PFSK-1 (cell line): ENCODE measurements around the gene ANKRD9.

Experiments used
- FOXP2 ChIP-seq: optimal IDR thresholded peaks from 2 replicates; pipeline ENCODE3; 2011; ENCODE audit warnings: borderline replicate concordance, control low read depth, inconsistent platforms; ENCODE audit not compliant: insufficient read depth; ENCODE audit errors: extremely low read length, extremely low read depth
- POLR2AphosphoS5 ChIP-seq: IDR thresholded peaks from 2 replicates; pipeline ENCODE4 v1.6.1; 2012; ENCODE audit warnings: low read depth, mild to moderate bottlenecking, control low read depth, low read length, moderate library complexity
- SIN3A ChIP-seq: IDR thresholded peaks from 2 replicates; pipeline ENCODE4 v1.6.1; 2012; ENCODE audit warnings: mild to moderate bottlenecking, low read length, moderate library complexity, borderline replicate concordance; ENCODE audit not compliant: insufficient read depth
- TAF1 ChIP-seq: IDR thresholded peaks from 2 replicates; pipeline ENCODE4 v1.6.1; 2012; ENCODE audit warnings: low read length, control low read depth, borderline replicate concordance; ENCODE audit not compliant: insufficient read depth
- TF ChIP-seq, protein P1 (sequence below), 2 experiments: IDR thresholded peaks; 2 replicates each; pipeline versions ENCODE4 v1.6.1 to v1.8.0; 2011 to 2012; ENCODE audit warnings: low read depth in 2 of 2, low read length in 2 of 2, control low read depth in 1 of 2, inconsistent platforms in 1 of 2, mild to moderate bottlenecking in 1 of 2, moderate library complexity in 1 of 2; ENCODE audit not compliant: insufficient read depth in 1 of 2

DNA sequence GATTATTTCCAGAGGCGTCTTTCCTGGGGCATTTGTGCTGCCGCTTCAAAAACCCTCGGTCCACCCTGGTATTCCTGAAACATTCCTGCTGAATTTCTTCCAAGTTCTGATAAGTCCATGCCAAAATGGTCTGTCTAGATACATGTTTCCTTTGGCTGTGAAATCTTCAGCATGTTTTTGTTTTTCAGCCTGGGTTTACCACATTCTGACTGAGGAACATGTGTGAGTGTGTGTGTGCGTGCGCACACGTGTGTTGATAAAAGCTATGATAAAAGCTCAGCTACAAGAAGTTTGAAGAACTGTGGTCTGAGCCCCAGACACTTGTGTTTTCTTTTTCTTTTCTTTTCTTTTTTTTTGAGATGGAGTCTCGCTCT, 22.4 kb downstream of the ANKRD9 start:
- TF ChIP-seq, protein P1, sequence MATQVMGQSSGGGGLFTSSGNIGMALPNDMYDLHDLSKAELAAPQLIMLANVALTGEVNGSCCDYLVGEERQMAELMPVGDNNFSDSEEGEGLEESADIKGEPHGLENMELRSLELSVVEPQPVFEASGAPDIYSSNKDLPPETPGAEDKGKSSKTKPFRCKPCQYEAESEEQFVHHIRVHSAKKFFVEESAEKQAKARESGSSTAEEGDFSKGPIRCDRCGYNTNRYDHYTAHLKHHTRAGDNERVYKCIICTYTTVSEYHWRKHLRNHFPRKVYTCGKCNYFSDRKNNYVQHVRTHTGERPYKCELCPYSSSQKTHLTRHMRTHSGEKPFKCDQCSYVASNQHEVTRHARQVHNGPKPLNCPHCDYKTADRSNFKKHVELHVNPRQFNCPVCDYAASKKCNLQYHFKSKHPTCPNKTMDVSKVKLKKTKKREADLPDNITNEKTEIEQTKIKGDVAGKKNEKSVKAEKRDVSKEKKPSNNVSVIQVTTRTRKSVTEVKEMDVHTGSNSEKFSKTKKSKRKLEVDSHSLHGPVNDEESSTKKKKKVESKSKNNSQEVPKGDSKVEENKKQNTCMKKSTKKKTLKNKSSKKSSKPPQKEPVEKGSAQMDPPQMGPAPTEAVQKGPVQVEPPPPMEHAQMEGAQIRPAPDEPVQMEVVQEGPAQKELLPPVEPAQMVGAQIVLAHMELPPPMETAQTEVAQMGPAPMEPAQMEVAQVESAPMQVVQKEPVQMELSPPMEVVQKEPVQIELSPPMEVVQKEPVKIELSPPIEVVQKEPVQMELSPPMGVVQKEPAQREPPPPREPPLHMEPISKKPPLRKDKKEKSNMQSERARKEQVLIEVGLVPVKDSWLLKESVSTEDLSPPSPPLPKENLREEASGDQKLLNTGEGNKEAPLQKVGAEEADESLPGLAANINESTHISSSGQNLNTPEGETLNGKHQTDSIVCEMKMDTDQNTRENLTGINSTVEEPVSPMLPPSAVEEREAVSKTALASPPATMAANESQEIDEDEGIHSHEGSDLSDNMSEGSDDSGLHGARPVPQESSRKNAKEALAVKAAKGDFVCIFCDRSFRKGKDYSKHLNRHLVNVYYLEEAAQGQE (IDR thresholded peaks at IDR 0.05; ENCODE audit: insufficient read depth in 1 of 2, low read depth in 2 of 2, low read length in 2 of 2): no peak
- TF ChIP-seq POLR2AphosphoS5 (no peak), SIN3A (no peak), TAF1 (no peak), FOXP2 (no peak)
